K562 (cell line): ENCODE data around the gene CYP2R1. TPM values are rescaled to one million over a fixed set of nuclear protein-coding genes. Genes with fewer than 3 reads are reported as not detected.

Experiments
- ATAC-seq: fragments of 200-7000 bp; cut with Tn5 transposase; 3 replicates; pipeline ENCODE4 v1.9.1; 2020; ENCODE audit warnings: moderate library complexity
- BruUV-seq: library from RNA; stranded (reverse); fragments of 400-500 nt; replicated peaks from 2 replicates; lab custom pipeline; 2021; lab: Mats Ljungman, UMichigan
- CTCF ChIA-PET: fragments of 300-600 bp; formaldehyde crosslinking; extraction: SDS; loops from one replicate; lab custom pipeline; 2021; ENCODE audit warnings: low intra/inter-chr PET ratio; lab: Yijun Ruan, JAX
- POLR2A ChIA-PET: fragments of 300-600, 350-650 bp; sonication (Branson Sonifier 250); formaldehyde crosslinking; extraction: SDS; loops from one replicate; lab custom pipeline; 2021; ENCODE audit warnings: antibody characterized with exemption, inconsistent platforms; lab: Yijun Ruan, JAX
- DNase-seq, 4 experiments: peaks; one replicate each; pipeline versions ENCODE4 v3.0.0 to v3.0.0-alpha.2; 2011 to 2018; ENCODE audit warnings: low spot score in 3 of 4, mixed read lengths in 3 of 4; ENCODE audit errors: extremely low read depth in 1 of 4
- FAIRE-seq: peaks from 2 replicates; lab custom pipeline; 2011; peaks lifted over from hg19 to GRCh38; lab: Jason Lieb, UNC
- H2AFZ ChIP-seq: 2 replicates; pipeline ENCODE4 v1.6.0; 2011; ENCODE audit warnings: low read depth, low read length, control low read depth, inconsistent platforms
- H3K27ac ChIP-seq: fragments of 200-600 bp; 3 replicates; pipeline ENCODE4 v1.8.0; 2011; ENCODE audit warnings: low read depth, mild to moderate bottlenecking, control low read depth, inconsistent platforms, low read length, moderate library complexity, mixed read lengths; ENCODE audit errors: extremely low read depth
- H3K27me3 ChIP-seq, 2 experiments: fragments of 300-600 bp in 1 of 2; 2 replicates in 1 of 2; 3 replicates in 1 of 2; pipeline versions ENCODE4 v1.6.0 to v1.8.0; 2011; ENCODE audit warnings: inconsistent platforms in 2 of 2, low read length in 2 of 2, mild to moderate bottlenecking in 1 of 2, mixed read lengths in 1 of 2, moderate library complexity in 1 of 2; ENCODE audit not compliant: control insufficient read depth in 2 of 2, insufficient read depth in 2 of 2
- H3K36me3 ChIP-seq: fragments of 300-600 bp; 3 replicates; pipeline ENCODE4 v1.8.0; 2011; ENCODE audit warnings: mild to moderate bottlenecking, low read length, inconsistent platforms; ENCODE audit not compliant: control insufficient read depth, insufficient read depth
- H3K4me1 ChIP-seq, 2 experiments: fragments of 200-600 bp in 1 of 2; replicated peaks in 1 of 2; 2 replicates in 1 of 2; 3 replicates in 1 of 2; pipeline versions ENCODE4 v1.5.1 to v1.8.0; 2011; ENCODE audit warnings: inconsistent platforms in 2 of 2, low read length in 2 of 2, mild to moderate bottlenecking in 1 of 2, mixed read lengths in 1 of 2, moderate library complexity in 1 of 2; ENCODE audit not compliant: control insufficient read depth in 2 of 2, insufficient read depth in 2 of 2
- H3K4me2 ChIP-seq: 2 replicates; pipeline ENCODE4 v1.6.1; 2011; ENCODE audit warnings: low read length, control low read depth, inconsistent platforms, mixed read lengths; ENCODE audit not compliant: insufficient read depth
- H3K4me3 ChIP-seq: fragments of 200-600 bp; sonication (generic), shearing (Covaris generic); 2 replicates; pipeline ENCODE4 v1.5.1; 2016; ENCODE audit warnings: control low read depth, inconsistent platforms
- H3K79me2 ChIP-seq: fragments of 200-600 bp; 3 replicates; pipeline ENCODE4 v1.8.0; 2011; ENCODE audit warnings: low read length, inconsistent platforms; ENCODE audit not compliant: control insufficient read depth, insufficient read depth
- H3K9ac ChIP-seq, 2 experiments: 2 replicates each; pipeline versions ENCODE4 v1.6.0 to v1.6.1; 2011; ENCODE audit warnings: low read depth in 2 of 2, low read length in 2 of 2, control low read depth in 1 of 2, inconsistent platforms in 1 of 2, mild to moderate bottlenecking in 1 of 2, mixed read lengths in 1 of 2; ENCODE audit not compliant: insufficient read depth in 1 of 2
- H3K9me1 ChIP-seq: one replicate; pipeline ENCODE4 v1.6.0; 2011; ENCODE audit warnings: inconsistent platforms, mild to moderate bottlenecking, low read length, moderate library complexity; ENCODE audit not compliant: control insufficient read depth, insufficient read depth
- H3K9me3 ChIP-seq: replicated peaks from 2 replicates; pipeline ENCODE4 v1.5.1; 2011; ENCODE audit warnings: low read depth, low read length, inconsistent platforms; ENCODE audit not compliant: control insufficient read depth, insufficient read depth
- H4K20me1 ChIP-seq: replicated peaks from 2 replicates; pipeline ENCODE4 v1.6.1; 2011; ENCODE audit warnings: low read length, inconsistent platforms, mixed read lengths; ENCODE audit not compliant: control insufficient read depth, insufficient read depth
- DNMT1 ChIP-seq: fragments of 450-650 bp; IDR thresholded peaks from 2 replicates; pipeline ENCODE4 v1.6.1; 2016; ENCODE audit warnings: antibody characterized with exemption, mild to moderate bottlenecking
- HOMEZ ChIP-seq: fragments of 250-450 bp; sonication (Bioruptor Pico); IDR thresholded peaks from 2 replicates; pipeline ENCODE4 v1.4.0; 2020; ENCODE audit warnings: mild to moderate bottlenecking, moderate library complexity
- ZBTB17 ChIP-seq: fragments of 450-650 bp; formaldehyde crosslinking; IDR thresholded peaks from 2 replicates; pipeline ENCODE4 v1.4.0; 2020; ENCODE audit warnings: mild to moderate bottlenecking
- ZFP91 ChIP-seq: sonication (generic); formaldehyde crosslinking; IDR thresholded peaks from 2 replicates; pipeline ENCODE4 v1.8.0; 2022; ENCODE audit warnings: mild to moderate bottlenecking, missing genetic modification reagents
- WGBS: fragments of 100-300 bp; shearing (Covaris generic); methylation state at CpG from one replicate; pipeline ENCODE4 v1.1.6; 2016; ENCODE audit warnings: low coverage, mixed read lengths; ENCODE audit not compliant: insufficient coverage; ENCODE audit errors: missing lambda C conversion rate; 5-methylcytosine and 5-hydroxymethylcytosine counted together
- in situ Hi-C: fragments of 300-500 bp; cut with MboI; formaldehyde crosslinking; loops from 4 replicates; pipeline ENCODE4 v1.15.0; 2018; ENCODE audit warnings: inconsistent platforms, mixed read lengths
- intact Hi-C: fragments of 100-400 bp; cut with micrococcal nuclease; formaldehyde crosslinking; loops from 2 replicates; pipeline ENCODE4 v1.14.2; 2022
- polyA plus RNA-seq, 8 experiments: library from polyadenylated mRNA; depleted of rRNA in 4 of 8; stranded (reverse) in 5 of 8; unstranded in 3 of 8; fragments of >200 nt; fragmentation: Nextera tagmentation in 2 of 8; fragmentation: Illumina TruSeq in 1 of 8; extraction: Ambion mirVana in 2 of 8; extraction: Trizol in 1 of 8; gene quantifications; 2 replicates each; pipeline versions ENCODE4 v1.2.1 to v1.2.3, GENCODE V29; 2011 to 2014; ENCODE audit warnings: inconsistent platforms in 1 of 8, missing spikeins in 1 of 8
- total RNA-seq, 7 experiments: library from RNA; depleted of rRNA in 6 of 7; stranded (reverse); fragments of >200 nt in 6 of 7; fragmentation: Illumina TruSeq in 2 of 7; extraction: Trizol in 2 of 7; gene quantifications; 2 replicates each; pipeline versions ENCODE4 v1.2.1 to v1.2.3, GENCODE V29; 2011 to 2021; ENCODE audit warnings: low replicate concordance in 1 of 7

CYP2R1 gene
- total and polyA plus RNA-seq, 9 of the 15 experiments (the other 6 are each of a cell fraction or from before 2014, with no cell fraction given), result 19.4 to 40.5 (median 29.4) TPM

- no peaks in the 10 kb centered on the region for H4K20me1 ChIP-seq
- ChIA-PET CTCF (no interaction called here), POLR2A (no interaction called here)
- in situ Hi-C loops (no loop called here), intact Hi-C loops (no loop called here)
- H3K27ac ChIP-seq, result no peak overlapping the region
- FAIRE-seq (no peak), ATAC-seq (peak; percentile 43; the same call in 2 of the 3 replicates), DNase-seq (no peak)
- 38% methylated on average over 1 of the region's 1 CpG for WGBS
- peaks cover 12% of the 10 kb centered on the region; the same call in 2 of the 3 replicates for H3K36me3 ChIP-seq
- H3K27me3 ChIP-seq, result no peaks in the 10 kb centered on the region
- no peaks in the 10 kb centered on the region for H3K79me2 ChIP-seq
- no peak overlapping the region for H3K9ac ChIP-seq
- no peak overlapping the region for H3K4me2 ChIP-seq
- H3K4me3 ChIP-seq, result no peak overlapping the region
- TF ChIP-seq ZBTB17 (CRISPR knock-in tag) (no peak), HOMEZ (CRISPR knock-in tag) (no peak), DNMT1 (no peak), ZFP91 (CRISPR knock-in tag) (no peak)
- no peak overlapping the region for H2AFZ ChIP-seq
- no TSS peak for BruUV-seq
- H3K9me1 ChIP-seq, result no peaks in the 10 kb centered on the region
- no peaks in the 10 kb centered on the region for H3K4me1 ChIP-seq
- H3K9me3 ChIP-seq, result no peaks in the 10 kb centered on the region
These were observed 33.6 kb downstream of the CYP2R1 start for GRCh38 chr11:14858404-14858803.
